ENCODE results near the gene PCDHGB2.
A peak's percentile ranks its signal among the peaks of the same experiment; 100 is the strongest.
"Not testable (repeated sequence)": the region's sequence is repeated elsewhere in the genome, so short reads cannot be mapped to it uniquely, and the experiment has no call there.

The PCDHGB2 gene

GRCh38 chr5:141342773-141343172, 17.0 kb upstream of the PCDHGB2 start:
- TF ChIP-seq GATA1 (IDR thresholded peaks at IDR 0.05; ENCODE audit: low read depth, low read length) (no peak), POLR2A (IDR thresholded peaks at IDR 0.05; ENCODE audit: low read length) (no peak)
- DNase-seq, result no peak

DNA sequence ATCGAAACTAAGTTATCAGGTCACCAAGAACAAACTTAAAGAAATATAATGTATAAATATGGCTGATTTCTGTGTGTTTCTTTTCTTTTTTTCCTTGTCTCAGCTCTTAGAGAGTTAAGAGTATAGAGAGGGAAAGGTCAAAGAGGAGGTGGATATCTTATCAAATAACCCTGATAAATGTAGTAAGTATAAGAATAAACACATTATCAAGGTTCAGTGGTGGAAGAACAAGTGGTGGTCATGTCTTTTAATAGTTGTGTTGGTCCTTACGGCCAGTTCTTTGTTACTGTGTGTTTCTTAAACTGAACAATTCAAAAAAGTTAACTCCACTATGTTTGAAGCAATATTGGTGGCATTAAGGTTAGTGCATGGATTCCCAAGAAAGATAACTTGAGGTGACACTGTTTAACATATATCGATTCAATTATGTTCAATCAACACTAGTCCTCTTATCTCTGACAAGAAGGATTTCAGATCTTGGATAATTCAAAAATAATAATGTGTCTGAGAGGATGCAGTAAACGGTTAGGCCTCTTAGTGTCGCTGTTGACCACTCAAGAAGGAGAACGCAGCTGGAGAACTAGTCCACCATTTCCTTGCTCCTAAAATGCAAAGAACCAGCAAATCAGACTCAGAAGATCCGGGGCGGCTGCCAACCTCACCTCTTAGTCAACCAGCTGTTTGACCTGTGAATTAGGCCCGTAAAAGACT, 16.4 kb upstream of the PCDHGB2 start, which contains the start of gene PCDHGA3:
TSS of gene PCDHGA3 (plus strand) at position 588 of the 711 bp plus-strand sequence. CDS start 205 bp downstream, outside the sequence.
- no peak for TF ChIP-seq POLR2A (IDR thresholded peaks at IDR 0.05; ENCODE audit: low read length)
- TF ChIP-seq GATA1 (IDR thresholded peaks at IDR 0.05; ENCODE audit: low read depth, low read length), result no peak
- peak; percentile 25 to 32 for DNase-seq

DNA sequence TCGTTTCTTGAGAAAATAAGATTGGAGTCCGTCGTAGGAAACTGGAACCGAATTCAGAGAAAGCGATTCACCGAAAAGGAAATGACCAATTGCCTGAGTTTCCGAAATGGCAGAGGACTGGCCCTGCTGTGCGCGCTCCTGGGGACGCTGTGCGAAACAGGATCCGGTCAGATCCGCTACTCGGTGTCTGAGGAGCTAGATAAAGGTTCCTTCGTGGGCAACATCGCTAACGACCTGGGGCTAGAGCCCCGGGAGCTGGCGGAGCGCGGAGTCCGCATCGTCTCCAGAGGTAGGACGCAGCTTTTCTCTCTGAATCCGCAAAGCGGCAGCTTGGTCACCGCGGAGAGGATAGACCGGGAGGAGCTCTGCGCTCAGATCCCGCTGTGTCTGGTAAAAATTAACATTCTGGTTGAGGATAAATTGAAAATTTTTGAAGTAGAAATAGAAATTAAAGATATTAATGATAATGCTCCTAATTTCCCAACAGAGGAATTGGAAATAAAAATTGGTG, 15.8 kb upstream of the PCDHGB2 start:
- TF ChIP-seq POLR2A (IDR thresholded peaks at IDR 0.05; ENCODE audit: low read length) (no peak), GATA1 (IDR thresholded peaks at IDR 0.05; ENCODE audit: low read depth, low read length) (no peak)
- no peak for DNase-seq

DNA sequence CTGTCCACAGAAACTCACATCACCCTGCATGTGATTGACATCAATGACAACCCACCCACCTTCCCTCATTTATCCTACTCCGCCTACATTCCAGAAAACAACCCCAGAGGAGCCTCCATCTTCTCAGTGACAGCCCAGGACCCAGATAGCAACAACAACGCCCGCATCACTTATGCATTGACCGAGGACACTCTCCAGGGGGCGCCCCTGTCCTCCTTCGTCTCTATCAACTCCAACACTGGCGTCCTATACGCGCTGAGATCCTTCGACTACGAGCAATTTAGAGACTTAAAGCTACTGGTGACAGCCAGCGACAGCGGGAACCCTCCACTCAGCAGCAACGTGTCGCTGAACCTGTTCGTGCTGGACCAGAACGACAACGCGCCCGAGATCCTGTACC, 14.5 kb upstream of the PCDHGB2 start:
- DNase-seq, result no peak
- no peak for TF ChIP-seq GATA1 (IDR thresholded peaks at IDR 0.05; ENCODE audit: low read depth, low read length)
- no peak for TF ChIP-seq POLR2A (IDR thresholded peaks at IDR 0.05; ENCODE audit: low read length)

- DNase-seq, result not testable (repeated sequence)
These were observed 13.8 kb upstream of the PCDHGB2 start for GRCh38 chr5:141346017-141346416.

GRCh38 chr5:141349917-141350619, 9.7 kb upstream of the PCDHGB2 start, which contains the start of gene PCDHGB1:
PCDHGB1 (plus strand) TSS chr5:141350099; CDS start chr5:141350261, 162 bp downstream.
- DNase-seq, result peak; percentile 10 to 20

GRCh38 chr5:141351591-141351990, 8.2 kb upstream of the PCDHGB2 start:
- no peak for TF ChIP-seq GATA1 (IDR thresholded peaks at IDR 0.05; ENCODE audit: low read depth, low read length)
- TF ChIP-seq POLR2A (IDR thresholded peaks at IDR 0.05; ENCODE audit: low read length), result no peak
- DNase-seq, result no peak

More at GRCh38 chr5:141349917-141350619, 9.7 kb upstream of the PCDHGB2 start, which contains the start of gene PCDHGB1:
- TF ChIP-seq POLR2A (IDR thresholded peaks at IDR 0.05; ENCODE audit: low read length) (no peak), GATA1 (IDR thresholded peaks at IDR 0.05; ENCODE audit: low read depth, low read length) (no peak)

DNA sequence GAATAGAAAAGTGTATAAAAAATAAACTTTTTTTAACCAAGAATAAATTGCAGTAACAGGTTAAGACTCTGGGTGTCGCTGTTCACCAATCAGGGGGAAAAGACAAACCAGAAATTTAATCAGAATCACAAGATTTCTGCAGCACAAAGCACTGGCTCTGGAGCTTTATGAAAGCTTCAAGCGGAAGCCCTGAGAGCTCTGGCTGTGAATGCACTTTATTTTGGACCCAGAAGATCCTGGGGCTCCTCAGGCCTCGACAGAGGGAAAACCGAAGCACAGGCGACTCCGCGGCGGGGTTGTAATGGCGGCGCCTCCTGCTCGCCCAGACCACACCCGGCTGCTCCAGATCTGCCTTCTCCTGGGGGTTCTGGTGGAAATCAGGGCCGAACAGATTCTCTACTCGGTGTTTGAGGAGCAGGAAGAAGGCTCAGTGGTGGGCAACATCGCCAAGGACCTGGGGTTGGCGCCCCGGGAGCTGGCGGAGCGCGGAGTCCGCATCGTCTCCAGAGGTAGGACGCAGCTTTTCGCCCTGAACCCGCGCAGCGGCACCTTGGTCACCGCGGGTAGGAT, 4.8 kb upstream of the PCDHGB2 start, which contains the start of gene PCDHGA4:
TSS of gene PCDHGA4 (plus strand) at position 122 of the 570 bp plus-strand sequence. CDS start at position 209, 87 bp downstream.
- TF ChIP-seq POLR2A (IDR thresholded peaks at IDR 0.05; ENCODE audit: low read length), result no peak
- TF ChIP-seq GATA1 (IDR thresholded peaks at IDR 0.05; ENCODE audit: low read depth, low read length), result no peak
- peak in 1 of 2 experiments; percentile 4 for DNase-seq

DNA sequence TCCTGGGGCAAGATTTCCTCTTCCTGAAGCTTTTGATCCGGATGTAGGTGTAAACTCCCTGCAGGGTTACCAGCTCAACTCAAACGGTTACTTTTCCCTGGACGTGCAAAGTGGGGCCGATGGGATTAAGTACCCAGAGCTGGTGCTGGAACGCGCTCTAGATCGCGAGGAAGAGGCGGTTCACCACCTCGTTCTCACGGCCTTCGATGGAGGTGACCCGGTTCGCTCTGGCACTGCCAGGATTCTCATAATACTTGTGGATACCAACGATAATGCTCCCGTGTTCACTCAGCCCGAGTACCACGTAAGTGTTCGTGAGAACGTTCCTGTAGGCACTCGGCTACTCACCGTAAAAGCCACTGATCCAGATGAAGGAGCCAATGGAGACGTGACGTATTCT, 4.2 kb upstream of the PCDHGB2 start:
- TF ChIP-seq POLR2A (IDR thresholded peaks at IDR 0.05; ENCODE audit: low read length) (no peak), GATA1 (IDR thresholded peaks at IDR 0.05; ENCODE audit: low read depth, low read length) (no peak)
- DNase-seq, result no peak

DNA sequence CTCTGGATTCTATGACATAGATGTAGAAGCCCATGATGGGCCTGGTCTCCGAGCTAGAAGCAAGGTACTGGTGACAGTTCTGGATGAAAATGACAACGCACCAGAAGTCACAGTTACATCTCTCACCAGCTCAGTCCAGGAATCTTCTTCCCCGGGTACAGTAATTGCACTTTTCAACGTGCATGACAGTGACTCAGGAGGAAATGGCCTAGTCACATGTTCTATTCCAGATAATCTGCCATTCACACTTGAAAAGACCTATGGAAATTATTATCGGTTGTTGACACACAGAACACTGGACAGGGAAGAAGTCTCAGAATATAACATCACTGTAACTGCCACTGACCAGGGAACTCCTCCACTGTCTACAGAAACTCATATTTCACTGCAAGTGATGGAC, 3.7 kb upstream of the PCDHGB2 start:
- TF ChIP-seq POLR2A (IDR thresholded peaks at IDR 0.05; ENCODE audit: low read length), result no peak
- TF ChIP-seq GATA1 (IDR thresholded peaks at IDR 0.05; ENCODE audit: low read depth, low read length), result no peak
- no peak for DNase-seq

GRCh38 chr5:141356950-141357349, 2.8 kb upstream of the PCDHGB2 start:
- DNase-seq, result no peak
- TF ChIP-seq POLR2A (IDR thresholded peaks at IDR 0.05; ENCODE audit: low read length) (no peak), GATA1 (IDR thresholded peaks at IDR 0.05; ENCODE audit: low read depth, low read length) (no peak)

DNA sequence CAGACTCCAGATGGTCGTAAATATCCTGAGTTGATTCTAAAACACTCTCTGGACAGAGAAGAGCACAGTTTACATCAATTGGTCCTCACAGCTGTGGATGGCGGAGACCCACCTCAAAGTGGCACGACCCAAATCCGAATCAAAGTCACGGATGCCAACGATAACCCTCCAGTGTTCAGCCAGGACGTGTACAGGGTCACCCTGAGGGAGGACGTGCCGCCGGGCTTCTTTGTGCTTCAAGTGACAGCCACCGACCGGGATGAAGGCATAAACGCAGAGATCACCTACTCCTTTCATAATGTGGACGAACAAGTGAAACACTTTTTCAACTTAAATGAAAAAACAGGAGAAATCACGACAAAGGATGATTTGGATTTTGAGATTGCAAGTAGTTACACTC, 891 bp downstream of the PCDHGB2 start:
- TF ChIP-seq GATA1 (IDR thresholded peaks at IDR 0.05; ENCODE audit: low read depth, low read length) (no peak), POLR2A (IDR thresholded peaks at IDR 0.05; ENCODE audit: low read length) (no peak)

GRCh38 chr5:141362719-141363118, 2.9 kb downstream of the PCDHGB2 start:
- no peak for DNase-seq
- TF ChIP-seq POLR2A (IDR thresholded peaks at IDR 0.05; ENCODE audit: low read length) (no peak), GATA1 (IDR thresholded peaks at IDR 0.05; ENCODE audit: low read depth, low read length) (no peak)

More for the DNA sequence above, 891 bp downstream of the PCDHGB2 start:
- no peak for DNase-seq

All from erythroblast (primary cell).